OCI-M2 (cell line): ENCODE results near the gene STARD3.
"Not testable (repeated sequence)": the region's sequence is repeated elsewhere in the genome, so short reads cannot be mapped to it uniquely, and the experiment has no call there.

Experiments used
- DNase-seq: peaks from one replicate; lab custom pipeline; 2025; ENCODE audit not compliant: unreplicated experiment; lab: John Stamatoyannopoulos, UW

Gene STARD3

GRCh38 chr17:39688475-39688835 lies 51.5 kb downstream of the STARD3 start:
- DNase-seq, result no peak

- DNase-seq, result no peak
These were observed 52.0 kb downstream of the STARD3 start for GRCh38 chr17:39688945-39689344.

DNA sequence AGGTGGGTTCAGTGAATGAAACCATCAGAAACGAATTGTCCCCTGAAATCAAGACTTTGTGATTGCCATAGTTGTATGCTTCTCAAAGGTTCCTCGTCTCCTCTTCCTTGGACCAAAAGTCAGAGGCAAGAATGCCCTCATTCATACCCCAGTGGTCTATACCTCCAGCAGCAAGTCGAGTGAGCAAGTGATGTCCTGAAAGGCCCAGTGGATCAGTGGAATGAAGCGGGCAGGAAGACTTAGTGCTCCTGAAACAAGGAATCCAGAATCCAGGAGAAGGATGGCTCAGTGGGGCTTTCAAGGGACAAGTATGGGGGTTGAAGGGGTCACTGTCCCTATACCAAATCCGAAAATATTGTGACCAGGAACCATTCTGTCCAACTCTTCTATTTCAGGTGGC lies 57.6 kb downstream of the STARD3 start:
- DNase-seq, result no peak

GRCh38 chr17:39695089-39695474 lies 58.1 kb downstream of the STARD3 start:
- DNase-seq, result no peak

- DNase-seq, result no peak
These were observed 59.8 kb downstream of the STARD3 start for GRCh38 chr17:39696731-39697130.

DNA sequence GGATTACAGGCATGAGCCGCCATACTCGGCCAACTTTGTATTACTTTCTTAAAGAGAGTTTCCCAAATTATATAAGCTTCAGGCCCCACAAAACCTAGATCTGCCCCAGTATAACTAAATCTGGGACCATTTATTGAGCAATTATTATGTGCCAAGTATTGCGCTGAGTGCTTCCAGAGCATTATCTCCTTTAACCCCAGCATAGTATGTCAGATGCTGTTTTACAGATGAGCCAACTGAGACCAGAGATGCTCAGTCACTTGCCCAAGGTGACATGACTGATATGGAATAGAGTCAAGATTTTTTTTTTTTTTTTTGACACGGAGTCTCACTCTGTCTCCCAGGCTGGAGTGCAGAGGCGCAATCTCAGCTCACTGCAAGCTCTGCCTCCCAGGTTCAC lies 61.0 kb downstream of the STARD3 start:
- no peak for DNase-seq

- DNase-seq, result not testable (repeated sequence)
These were observed 62.3 kb downstream of the STARD3 start for GRCh38 chr17:39699157-39699817.

DNA sequence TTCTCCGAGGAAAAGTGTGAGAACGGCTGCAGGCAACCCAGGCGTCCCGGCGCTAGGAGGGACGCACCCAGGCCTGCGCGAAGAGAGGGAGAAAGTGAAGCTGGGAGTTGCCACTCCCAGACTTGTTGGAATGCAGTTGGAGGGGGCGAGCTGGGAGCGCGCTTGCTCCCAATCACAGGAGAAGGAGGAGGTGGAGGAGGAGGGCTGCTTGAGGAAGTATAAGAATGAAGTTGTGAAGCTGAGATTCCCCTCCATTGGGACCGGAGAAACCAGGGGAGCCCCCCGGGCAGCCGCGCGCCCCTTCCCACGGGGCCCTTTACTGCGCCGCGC lies 62.8 kb downstream of the STARD3 start, which contains the start of gene ERBB2:
Gene ERBB2 (plus strand): TSS at position 247 of the 330 bp plus-strand sequence. CDS start 175 bp downstream, outside the sequence.
- no peak for DNase-seq

DNA sequence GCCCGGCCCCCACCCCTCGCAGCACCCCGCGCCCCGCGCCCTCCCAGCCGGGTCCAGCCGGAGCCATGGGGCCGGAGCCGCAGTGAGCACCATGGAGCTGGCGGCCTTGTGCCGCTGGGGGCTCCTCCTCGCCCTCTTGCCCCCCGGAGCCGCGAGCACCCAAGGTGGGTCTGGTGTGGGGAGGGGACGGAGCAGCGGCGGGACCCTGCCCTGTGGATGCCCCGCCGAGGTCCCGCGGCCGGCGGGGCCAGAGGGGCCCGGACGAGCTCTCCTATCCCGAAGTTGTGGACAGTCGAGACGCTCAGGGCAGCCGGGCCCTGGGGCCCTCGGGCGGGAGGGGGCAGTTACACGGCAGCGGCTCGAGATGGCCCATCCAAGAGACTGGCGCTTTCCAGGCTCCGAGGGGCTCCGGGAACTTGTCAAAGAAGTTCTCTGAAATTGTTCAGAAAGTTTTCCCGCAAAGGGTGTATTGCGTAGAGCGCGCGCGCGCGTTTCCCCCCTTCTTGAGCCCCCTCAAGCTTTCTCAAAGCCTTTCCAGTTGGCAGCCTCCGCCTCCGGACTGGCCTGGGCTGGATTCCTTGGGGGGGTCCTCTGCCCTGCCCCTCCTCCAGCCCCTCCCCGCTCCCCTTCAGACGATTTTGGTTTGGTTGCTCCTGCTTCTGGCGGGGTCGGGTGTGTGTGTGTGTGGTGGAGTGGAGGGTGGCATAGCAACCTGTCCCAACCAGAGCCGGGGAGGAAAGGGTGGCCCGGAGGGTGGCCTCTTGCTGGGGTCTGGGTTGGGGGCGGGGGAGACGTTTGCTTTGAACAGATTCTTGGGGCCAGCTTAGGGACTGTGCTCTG lies 63.4 kb downstream of the STARD3 start:
- no peak for DNase-seq

DNA sequence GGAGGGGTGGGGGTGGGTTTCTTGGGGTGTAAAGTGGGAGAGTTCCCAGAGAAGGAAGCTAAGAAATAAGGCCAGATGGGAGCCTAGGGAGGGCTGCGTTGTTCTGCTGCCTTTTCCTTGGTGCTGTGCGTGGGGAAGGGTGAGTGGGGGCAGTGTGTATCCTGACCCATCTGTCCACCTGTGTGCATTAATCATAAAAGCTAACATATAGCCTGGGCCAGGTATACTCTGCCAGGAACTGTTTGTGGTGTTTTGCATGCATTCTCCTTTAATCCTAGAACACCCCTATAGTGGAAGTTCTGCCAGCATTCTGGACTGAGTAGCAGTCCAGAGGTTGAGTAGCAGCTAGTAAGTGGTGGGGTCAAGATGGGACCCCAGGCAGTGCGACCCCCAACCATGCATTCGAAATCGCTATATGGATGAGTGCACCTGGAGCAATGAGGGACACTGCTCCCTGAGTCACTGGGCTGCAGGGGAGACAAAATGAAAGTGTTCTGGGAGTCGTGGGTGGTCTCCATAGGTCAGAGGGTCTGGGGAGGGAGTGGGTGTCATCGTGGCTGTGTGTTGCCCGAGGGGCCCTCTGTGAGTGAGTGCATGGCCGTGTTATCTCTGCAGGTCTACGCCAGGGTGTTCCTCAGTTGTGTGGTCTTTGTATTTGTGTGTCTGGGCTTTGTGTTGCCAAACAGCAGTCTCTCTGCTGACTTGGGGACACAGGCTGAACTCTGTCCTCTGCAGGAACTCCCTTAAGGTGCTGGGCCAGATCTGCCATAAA lies 64.3 kb downstream of the STARD3 start:
- DNase-seq, result no peak

- no peak for DNase-seq
These were observed 65.0 kb downstream of the STARD3 start for GRCh38 chr17:39701784-39702422.

DNA sequence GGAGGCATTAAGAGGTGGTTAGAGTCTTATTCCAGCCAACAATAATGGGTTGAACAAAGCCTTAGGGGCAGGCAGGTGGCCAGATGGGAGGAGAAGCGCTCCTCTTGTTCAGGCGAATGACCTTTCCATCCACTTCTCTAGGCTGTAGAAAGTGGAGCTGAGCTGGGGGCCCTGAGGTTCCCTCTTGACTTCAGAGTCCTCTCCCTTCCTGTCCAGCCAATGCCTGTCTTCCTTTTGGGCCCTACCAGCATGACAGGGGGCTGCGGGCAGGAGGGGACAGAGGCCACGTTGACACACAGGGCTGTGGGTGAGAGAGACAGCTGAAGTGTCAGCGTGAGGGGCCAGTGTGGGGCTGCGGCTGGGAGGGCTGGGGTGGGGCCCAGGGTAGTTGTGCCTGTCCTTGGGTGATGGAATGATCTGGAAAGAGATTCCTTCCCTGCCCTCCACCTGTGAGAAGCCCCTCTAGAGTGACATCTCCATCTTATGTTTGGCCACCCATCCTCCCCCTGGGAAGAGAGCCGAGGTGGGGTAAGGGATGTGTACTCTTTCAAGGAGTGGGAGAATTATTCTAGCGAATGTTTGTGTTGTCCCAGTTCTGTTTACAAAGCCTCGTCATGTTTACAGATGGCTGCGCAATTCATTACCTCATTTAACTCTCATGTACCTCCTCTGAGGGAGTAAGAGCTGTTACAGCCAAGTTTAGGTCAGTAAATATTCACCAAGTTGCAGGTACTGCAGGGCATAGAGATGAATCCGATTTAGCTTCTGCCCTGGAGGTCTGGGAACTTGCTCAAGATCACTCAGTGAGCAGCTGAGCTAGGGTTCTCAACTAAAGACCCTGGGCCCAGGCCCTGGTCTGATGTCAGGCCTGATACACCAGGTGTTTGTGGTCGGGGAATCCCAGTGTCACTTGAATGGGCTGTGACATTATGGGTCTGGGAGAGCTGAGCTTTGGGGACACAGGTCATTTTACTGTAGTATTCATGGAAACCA lies 66.3 kb downstream of the STARD3 start:
- DNase-seq, result no peak

GRCh38 chr17:39703913-39704312 lies 67.0 kb downstream of the STARD3 start:
- DNase-seq, result no peak

DNA sequence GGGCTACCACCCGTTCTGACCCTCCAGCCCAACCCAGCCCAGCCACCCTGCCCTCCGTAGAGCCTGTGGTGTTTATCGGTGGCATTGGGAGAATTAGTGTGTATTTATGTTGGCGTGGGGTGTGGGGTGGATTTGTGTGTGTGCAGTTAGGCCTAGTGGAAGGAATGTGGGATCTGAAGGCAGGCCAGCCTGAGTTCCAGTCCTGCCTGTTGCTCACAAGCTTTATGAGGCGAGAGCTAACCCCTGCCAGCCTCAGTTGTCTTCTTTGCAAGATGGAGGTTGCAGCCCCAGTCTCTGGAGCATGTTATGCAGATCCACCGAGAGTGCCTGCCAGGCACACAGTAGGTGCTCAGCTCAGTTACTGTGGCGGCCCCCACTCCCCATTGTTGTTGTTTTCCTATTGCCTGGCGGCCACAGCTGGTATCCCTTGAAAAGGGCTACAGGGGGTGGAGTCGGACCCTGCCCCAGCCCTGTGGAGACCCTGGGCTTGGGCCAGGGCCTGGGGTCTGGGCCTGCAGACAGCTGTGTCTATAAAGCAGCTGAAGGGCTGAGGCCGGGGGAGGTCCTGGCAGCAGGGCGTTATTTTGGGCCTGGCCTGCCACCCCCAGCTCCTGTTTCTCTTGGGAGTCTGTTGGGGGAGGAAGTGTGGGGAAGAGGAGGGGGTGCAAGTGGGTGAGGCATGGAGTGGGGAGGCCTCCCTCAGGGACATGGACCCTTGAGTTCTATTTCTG lies 68.0 kb downstream of the STARD3 start:
- DNase-seq, result no peak

- no peak for DNase-seq
These were observed 68.9 kb downstream of the STARD3 start for GRCh38 chr17:39705786-39706348.

DNA sequence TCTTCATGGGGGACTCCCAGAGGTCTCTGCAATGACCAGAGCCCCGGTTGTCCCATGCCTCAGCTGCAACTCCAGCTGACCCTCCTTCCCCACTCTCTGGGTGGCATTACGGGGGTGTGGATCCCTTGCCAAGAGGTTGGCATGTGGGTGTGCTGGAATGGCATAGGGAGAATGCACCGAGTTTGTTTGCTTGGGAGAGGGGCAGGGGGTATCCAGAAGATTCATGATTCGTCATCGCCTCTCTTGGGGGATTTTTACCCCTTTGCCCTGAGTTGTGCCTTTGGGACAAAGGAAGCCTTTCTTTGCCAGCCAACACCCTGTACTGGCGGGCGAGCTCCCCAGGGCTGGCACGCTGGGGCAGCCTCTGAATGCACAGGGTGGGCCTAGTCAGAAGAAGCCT lies 69.4 kb downstream of the STARD3 start:
- no peak for DNase-seq

DNA sequence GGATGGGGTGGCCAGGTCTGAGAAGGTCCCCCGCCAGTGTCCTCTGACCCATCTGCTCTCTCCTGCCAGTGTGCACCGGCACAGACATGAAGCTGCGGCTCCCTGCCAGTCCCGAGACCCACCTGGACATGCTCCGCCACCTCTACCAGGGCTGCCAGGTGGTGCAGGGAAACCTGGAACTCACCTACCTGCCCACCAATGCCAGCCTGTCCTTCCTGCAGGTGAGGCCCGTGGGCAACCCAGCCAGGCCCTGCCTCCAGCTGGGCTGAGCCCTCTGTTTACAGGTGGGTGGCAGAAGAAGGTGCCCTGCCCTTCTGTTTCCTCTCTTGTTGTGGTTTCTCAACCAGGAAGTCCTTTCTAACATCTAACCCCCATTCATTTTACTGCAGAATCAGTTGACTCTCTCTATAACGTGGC lies 70.0 kb downstream of the STARD3 start:
- DNase-seq, result no peak

DNA sequence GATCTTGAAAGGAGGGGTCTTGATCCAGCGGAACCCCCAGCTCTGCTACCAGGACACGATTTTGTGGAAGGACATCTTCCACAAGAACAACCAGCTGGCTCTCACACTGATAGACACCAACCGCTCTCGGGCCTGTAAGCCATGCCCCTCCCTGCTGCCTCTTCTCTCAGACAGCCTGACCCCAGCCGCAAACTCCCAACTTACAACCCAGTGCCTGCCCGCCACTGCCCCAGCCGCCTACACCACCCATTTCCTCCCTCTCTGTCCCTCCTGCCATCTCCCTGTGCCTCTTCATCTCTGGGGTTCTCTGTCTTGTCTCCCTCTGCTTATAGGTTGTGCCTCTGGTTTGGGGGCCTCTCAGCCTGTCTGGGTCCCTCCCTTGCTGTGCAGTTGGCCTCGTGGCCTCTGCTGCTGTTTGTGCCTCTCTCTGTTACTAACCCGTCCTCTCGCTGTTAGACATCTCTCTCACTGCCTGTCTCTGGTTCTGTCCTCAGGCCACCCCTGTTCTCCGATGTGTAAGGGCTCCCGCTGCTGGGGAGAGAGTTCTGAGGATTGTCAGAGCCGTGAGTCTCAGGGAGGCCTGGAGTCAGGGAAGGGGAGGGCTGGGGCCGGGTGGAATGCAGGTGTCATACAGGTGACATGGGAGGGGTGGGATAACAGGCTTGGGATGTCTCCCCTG lies 72.5 kb downstream of the STARD3 start:
- no peak for DNase-seq
